Loucy (cell line): ENCODE results near the gene KLHL3.

ENCODE experiments used
- H2AFZ ChIP-seq: fragments of 200-600 bp; sonication (generic); 2 replicates; pipeline ENCODE4 v1.6.0; 2016; ENCODE audit warnings: antibody characterized with exemption, mild to moderate bottlenecking, low read length, moderate library complexity
- H3F3A ChIP-seq: fragments of 200-600 bp; 2 replicates; pipeline ENCODE4 v1.6.0; 2016; ENCODE audit warnings: antibody characterized with exemption, low read depth, mild to moderate bottlenecking
- H3K27me3 ChIP-seq: fragments of 200-600 bp; sonication (generic); 2 replicates; pipeline ENCODE4 v1.6.1; 2014; ENCODE audit warnings: low read length, mild to moderate bottlenecking; ENCODE audit not compliant: insufficient read depth, poor library complexity, severe bottlenecking
- H3K36me3 ChIP-seq: fragments of 200-600 bp; sonication (generic); 2 replicates; pipeline ENCODE4 v1.6.1; 2016; ENCODE audit warnings: low read length; ENCODE audit not compliant: insufficient read depth
- H3K4me1 ChIP-seq: fragments of 200-600 bp; sonication (generic); 2 replicates; pipeline ENCODE4 v1.5.1; 2014; ENCODE audit warnings: low read length, mild to moderate bottlenecking; ENCODE audit not compliant: insufficient read depth, poor library complexity, severe bottlenecking
- H3K4me2 ChIP-seq: fragments of 200-600 bp; sonication (generic); 2 replicates; pipeline ENCODE4 v1.6.0; 2014; ENCODE audit warnings: antibody characterized with exemption, low read length, low read depth, mild to moderate bottlenecking; ENCODE audit not compliant: poor library complexity, severe bottlenecking
- H3K4me3 ChIP-seq: fragments of 200-600 bp; sonication (generic); 2 replicates; pipeline ENCODE4 v1.5.1; 2014; ENCODE audit warnings: low read length, mild to moderate bottlenecking, mixed read lengths; ENCODE audit not compliant: poor library complexity, severe bottlenecking
- H3K79me2 ChIP-seq: fragments of 200-600 bp; sonication (generic); 2 replicates; pipeline ENCODE4 v1.6.1; 2014; ENCODE audit warnings: low read length; ENCODE audit not compliant: insufficient read depth
- H3K9ac ChIP-seq: fragments of 200-600 bp; sonication (generic); 2 replicates; pipeline ENCODE4 v1.6.0; 2014; ENCODE audit warnings: mild to moderate bottlenecking, low read depth, low read length, moderate library complexity; ENCODE audit not compliant: poor library complexity, severe bottlenecking
- H3K9me2 ChIP-seq: fragments of 200-600 bp; sonication (generic); replicated peaks from 2 replicates; pipeline ENCODE4 v1.6.1; 2016; ENCODE audit warnings: low read depth, low read length, mixed read lengths
- H3K9me3 ChIP-seq: fragments of 200-600 bp; sonication (generic); 2 replicates; pipeline ENCODE4 v1.6.1; 2014; ENCODE audit warnings: mild to moderate bottlenecking, antibody characterized with exemption, low read length, low read depth; ENCODE audit not compliant: insufficient read depth
- H4K20me1 ChIP-seq: fragments of 200-600 bp; sonication (generic); 2 replicates; pipeline ENCODE4 v1.6.0; 2014; ENCODE audit warnings: antibody characterized with exemption, low read length, mild to moderate bottlenecking; ENCODE audit not compliant: insufficient read depth, poor library complexity, severe bottlenecking
- CTCF ChIP-seq: fragments of 200-600 bp; sonication (generic); conservative IDR thresholded peaks from 2 replicates; pipeline ENCODE4 v1.5.1; 2014; ENCODE audit warnings: mild to moderate bottlenecking, antibody characterized with exemption, low read length
- EZH2phosphoT487 ChIP-seq: fragments of 200-600 bp; IDR thresholded peaks from 2 replicates; pipeline ENCODE4 v1.6.1; 2018; ENCODE audit warnings: antibody characterized with exemption, mild to moderate bottlenecking, moderate library complexity, borderline replicate concordance

Gene KLHL3

DNA sequence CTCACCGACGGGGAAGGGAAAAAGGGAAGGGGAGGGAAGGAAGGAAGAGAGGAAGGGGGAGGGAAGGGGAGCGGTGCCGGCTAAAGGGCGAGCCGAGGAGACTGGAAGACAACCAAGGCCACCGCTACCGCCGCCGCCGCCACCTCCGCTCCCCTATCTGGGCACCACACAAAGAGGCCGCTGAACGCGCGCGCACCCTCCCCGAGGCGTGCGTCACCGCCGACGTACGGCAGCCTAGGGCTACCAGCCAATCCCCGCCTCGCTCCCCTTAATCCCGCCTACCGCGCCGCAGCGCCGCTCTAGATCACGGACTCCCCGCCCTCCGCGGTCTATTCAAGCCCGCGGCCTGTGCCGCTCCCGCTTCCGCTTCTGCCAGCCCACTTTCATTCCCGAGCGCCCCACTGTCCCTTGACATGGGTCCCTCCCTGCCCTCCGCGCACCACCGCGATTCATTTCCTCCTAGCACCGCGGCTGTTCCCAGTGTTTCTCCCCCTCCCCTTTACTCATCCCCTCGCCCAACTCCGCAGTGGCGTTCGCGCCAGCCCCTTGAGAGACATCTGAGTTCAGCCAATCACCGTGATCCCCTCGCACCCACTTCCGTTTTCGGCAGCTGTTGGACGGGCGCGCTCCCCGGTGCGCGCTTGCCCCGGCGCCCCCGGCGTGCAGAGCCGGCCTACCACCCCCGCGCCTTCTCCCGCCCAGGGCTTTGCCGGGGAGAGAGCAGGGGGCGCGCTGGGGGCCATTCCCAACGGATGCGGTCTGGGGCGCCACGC is 18.5 kb upstream of the KLHL3 start, which contains the start of gene HNRNPA0:
Gene HNRNPA0, minus strand, starts transcription at position 176 of the 773 bp plus-strand sequence. CDS start 297 bp downstream, outside the sequence.
- H3K79me2 ChIP-seq: peaks cover 48% of the 10 kb centered on the region
- no peak for TF ChIP-seq EZH2phosphoT487
- no peak for TF ChIP-seq CTCF
- no peaks in the 10 kb centered on the region for H3F3A ChIP-seq
- H3K9ac ChIP-seq: peak within 1 kb of the TSS; percentile 100
- H3K9me2 ChIP-seq: no peaks in the 10 kb centered on the region
- H3K36me3 ChIP-seq: peaks cover 16% of the 10 kb centered on the region
- peak within 1 kb of the TSS; percentile 99 for H3K4me3 ChIP-seq
- H3K4me2 ChIP-seq: peak within 1 kb of the TSS; percentile 88
- H3K4me1 ChIP-seq: peaks cover 31% of the 10 kb centered on the region
- peak within 1 kb of the TSS; percentile 81 for H2AFZ ChIP-seq
- H3K27me3 ChIP-seq: peaks cover 11% of the 10 kb centered on the region
- H3K9me3 ChIP-seq: no peaks in the 10 kb centered on the region
- H4K20me1 ChIP-seq: peaks cover 46% of the 10 kb centered on the region

DNA sequence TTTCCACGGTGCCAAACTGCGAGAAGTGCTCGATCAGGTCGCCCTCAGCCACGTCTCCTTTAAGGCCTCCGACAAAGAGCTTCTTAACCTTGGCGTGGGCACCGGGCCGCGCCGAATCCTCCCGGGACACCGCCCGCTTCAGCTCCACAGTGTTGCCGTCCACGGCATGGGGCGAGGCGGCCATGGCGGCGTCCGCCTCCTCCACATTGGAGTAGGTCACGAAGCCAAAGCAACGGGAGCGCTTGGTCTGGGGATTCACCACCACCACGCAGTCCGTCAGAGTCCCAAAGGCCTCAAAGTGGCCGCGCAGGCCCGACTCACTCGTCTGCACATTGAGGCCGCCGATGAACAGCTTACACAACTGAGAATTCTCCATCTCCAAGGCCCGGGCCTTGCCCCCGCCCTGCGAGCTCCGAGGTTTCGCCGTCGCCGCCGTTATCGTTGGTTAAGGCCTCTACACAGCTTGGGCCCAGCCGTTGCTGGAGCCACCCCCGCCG is 17.9 kb upstream of the KLHL3 start:
- H3F3A ChIP-seq: no peaks in the 10 kb centered on the region
- no peak overlapping the region for H2AFZ ChIP-seq
- peaks cover 11% of the 10 kb centered on the region for H3K27me3 ChIP-seq
- peaks cover 53% of the 10 kb centered on the region for H4K20me1 ChIP-seq
- peaks cover 34% of the 10 kb centered on the region for H3K4me1 ChIP-seq
- H3K4me3 ChIP-seq: peak overlapping the region; percentile 99
- peaks cover 16% of the 10 kb centered on the region for H3K36me3 ChIP-seq
- H3K9me2 ChIP-seq: no peaks in the 10 kb centered on the region
- TF ChIP-seq EZH2phosphoT487: no peak
- no peak for TF ChIP-seq CTCF
- H3K4me2 ChIP-seq: peak overlapping the region; percentile 88
- H3K9ac ChIP-seq: peak overlapping the region; percentile 100
- H3K9me3 ChIP-seq: no peaks in the 10 kb centered on the region
- peaks cover 54% of the 10 kb centered on the region for H3K79me2 ChIP-seq

GRCh38 chr5:137752905-137753690 is 17.2 kb upstream of the KLHL3 start:
- no peaks in the 10 kb centered on the region for H3F3A ChIP-seq
- H3K9me2 ChIP-seq: no peaks in the 10 kb centered on the region
- peaks cover 37% of the 10 kb centered on the region for H3K4me1 ChIP-seq
- H4K20me1 ChIP-seq: peaks cover 59% of the 10 kb centered on the region
- peaks cover 16% of the 10 kb centered on the region for H3K36me3 ChIP-seq
- H3K4me2 ChIP-seq: peak overlapping the region; percentile 88
- peaks cover 11% of the 10 kb centered on the region for H3K27me3 ChIP-seq
- TF ChIP-seq EZH2phosphoT487: no peak
- peak overlapping the region; percentile 99 for H3K4me3 ChIP-seq
- peak overlapping the region; percentile 100 for H3K9ac ChIP-seq
- peaks cover 61% of the 10 kb centered on the region for H3K79me2 ChIP-seq
- H3K9me3 ChIP-seq: no peaks in the 10 kb centered on the region
- H2AFZ ChIP-seq: no peak overlapping the region
